NOMO-1 treated with dmso at 0.1 percent for 144 hours (cell line): Measurements from ENCODE around the gene C21orf58.
"Not testable (repeated sequence)": the region's sequence is repeated elsewhere in the genome, so short reads cannot be mapped to it uniquely, and the experiment has no call there.

Experiments used
- DNase-seq: peaks from one replicate; lab custom pipeline; 2025; ENCODE audit not compliant: unreplicated experiment; lab: John Stamatoyannopoulos, UW

The C21orf58 gene

DNA sequence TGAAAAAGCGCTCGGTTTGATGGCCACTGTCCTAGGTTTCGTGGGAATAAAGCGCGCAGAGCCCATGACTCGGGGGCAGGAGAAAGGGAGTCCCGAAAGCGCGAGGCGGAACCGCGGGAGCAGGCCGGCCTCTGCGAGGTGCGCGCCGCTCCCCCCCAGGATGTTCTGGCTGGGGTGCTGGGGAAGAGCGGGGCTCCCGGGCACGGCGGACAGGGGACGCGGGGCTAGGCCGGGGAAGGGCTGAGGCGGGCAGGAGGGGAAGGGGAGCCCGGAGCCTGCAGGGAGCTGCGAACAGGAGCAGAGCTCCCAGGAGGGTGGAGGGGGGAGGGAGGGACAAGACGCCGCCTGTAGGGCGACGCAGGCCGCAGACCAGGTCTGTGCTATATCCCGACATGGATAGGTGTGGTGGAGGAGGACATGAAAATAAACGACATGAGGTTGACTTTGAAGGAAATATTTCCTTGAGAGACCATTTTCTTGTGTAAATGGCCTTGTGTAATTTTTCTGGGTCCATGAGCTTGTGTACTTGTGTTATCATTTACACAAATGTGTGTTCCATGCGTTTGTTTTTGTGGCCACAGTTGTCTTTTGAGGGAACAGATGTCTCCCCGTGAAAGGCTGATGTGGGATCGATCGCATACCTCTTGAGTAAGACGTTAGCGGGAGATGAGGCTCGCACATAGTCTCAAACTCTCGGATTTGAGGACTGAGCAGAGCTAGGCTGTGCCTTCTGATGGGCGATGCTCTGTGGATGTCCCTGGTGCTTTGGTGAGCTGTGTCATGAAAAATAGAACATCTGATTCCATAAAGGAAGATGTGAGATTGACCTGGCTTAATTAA is 1.6 kb upstream of the C21orf58 start:
- DNase-seq, result no peak

DNA sequence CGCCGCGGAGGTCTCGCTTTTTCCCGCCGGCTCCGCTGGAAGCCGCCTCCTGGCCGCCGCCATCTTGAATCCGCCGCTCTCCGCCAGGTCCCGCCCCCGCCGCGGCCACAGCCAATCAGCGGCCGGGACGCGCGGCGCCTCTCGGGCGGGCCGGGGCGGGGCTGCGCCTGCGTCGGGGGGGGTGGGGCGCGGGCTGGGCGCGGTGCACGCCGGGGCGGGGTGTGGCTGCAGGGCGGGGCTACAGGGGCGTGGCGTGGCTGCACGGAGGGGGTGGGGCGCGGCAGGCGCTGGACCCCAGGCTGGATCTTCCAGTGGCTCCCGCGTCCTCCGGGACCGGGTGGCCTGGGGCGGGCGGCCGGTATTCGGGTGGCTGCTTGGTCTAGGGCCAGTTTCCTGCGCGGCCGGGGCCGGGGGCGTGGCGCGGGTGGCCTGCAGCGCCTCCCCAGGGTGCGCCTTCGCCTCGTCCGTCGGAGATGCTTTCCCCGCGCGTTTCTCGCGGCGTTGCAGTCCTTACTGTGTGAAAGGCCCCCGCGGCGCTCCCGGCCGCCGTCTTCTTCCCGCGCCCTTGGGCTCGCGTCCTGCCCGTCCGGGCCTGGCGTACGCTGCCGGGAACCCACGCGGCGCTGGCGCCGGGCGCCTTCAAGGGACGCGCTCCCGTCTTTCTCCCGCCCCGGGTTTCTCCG is 861 bp upstream of the C21orf58 start:
- peak; percentile 64 for DNase-seq

DNA sequence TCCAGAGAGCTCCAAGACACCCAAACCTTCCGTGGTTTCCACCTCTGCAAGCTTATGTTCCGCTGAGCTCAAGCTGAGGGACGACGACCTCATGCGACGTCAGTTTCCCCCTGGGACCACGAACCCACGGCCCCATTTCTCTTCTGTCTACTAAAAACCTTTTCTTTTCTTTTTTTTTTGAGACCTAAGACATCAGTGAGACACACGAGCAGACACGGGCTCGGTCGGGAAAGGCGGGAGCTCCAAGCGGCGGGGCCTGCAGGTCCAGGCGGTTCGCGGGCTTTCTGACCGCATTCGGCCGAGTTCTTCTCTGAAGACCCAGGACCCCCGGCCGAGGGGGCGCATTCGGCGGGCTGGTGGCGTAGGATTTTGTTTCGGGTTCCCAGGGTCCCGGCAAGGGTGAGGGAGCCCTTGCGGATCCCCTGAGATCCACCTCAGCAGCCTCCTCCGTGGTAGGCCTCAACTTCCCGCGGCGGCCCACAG is 402 bp downstream of the C21orf58 start:
- DNase-seq, result no peak

DNA sequence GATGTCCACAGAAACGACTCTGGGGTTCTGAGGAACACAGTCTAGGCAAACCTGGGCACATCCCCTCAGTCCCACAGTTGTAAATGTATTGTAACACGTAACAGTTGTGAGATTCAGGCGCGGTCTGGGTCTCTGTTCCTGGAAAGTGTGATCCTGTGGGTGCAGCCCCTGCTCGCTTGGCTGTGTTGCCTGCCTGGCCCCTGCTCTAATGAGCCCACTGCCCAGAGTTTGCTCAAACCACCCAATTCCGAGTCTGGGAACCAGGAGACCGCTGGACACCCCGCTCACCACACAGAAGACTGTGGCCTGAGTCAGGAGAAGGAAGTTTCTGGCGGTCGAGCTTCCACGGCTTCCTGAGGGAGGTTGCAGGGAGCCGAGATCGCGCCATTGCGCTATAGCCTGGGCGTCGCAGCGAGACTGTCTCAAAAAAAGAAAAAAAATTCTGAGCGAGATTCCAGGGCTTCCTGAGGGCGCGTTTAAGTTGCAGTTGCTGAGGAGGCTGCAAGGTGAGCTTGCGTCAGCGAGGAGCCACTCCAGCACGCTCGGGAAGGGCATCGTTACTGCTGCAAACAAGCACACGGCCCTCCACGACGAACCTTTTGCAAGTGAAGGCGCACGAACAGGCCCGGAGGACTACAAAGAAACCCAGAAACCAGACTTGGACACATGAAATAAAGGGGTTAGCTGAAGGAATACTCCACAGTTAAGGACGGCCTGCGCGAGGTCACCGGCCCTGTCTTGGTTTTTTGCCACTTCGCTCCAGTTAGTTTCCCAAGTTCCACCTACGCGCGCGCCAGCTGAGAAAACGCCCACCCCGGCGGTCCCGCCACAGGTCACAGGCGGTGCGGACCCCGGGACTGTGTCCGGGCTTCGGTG is 1.1 kb downstream of the C21orf58 start:
- no peak for DNase-seq

DNA sequence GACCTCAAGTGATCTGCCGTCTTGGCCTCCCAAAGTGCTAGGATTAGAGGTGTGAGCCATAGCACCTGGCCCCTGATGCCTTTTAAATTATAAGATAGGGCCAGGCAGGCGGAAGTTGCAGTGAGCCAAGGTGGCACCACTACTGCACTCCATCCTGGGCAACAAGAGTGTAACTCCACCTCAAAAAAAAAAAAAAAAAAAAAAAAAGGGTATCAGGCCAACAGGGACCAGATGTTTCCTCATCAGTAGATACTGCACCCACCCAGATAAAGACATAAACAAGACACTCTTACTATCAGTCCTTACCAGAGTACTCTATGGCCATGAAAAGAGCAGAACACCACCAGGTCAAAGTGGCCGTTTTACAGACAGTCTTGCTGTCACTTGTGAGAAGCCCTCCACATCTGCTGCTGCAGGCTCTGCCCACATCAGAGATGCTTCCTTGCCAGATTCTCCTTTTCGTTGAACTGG is 3.3 kb downstream of the C21orf58 start:
- DNase-seq, result no peak

DNA sequence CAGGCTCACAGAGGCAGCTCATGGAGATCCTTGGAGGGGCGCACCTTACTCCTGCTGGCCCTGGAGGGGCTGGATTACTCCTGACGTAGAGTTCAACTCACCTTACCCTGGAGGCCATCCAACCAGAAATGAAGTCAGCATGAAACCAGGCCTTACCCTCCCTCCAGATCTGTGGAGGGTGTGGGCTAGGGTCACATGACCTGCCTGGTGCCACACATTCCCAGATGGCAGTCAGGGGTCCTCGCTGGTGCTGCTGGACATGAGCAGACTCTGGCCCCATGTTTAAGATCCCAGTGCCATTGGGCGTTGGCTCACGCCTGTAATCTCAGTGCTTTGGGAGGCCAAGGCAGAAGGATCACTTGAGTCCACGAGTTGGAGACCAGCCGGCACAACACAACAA is 4.5 kb downstream of the C21orf58 start:
- no peak for DNase-seq

DNA sequence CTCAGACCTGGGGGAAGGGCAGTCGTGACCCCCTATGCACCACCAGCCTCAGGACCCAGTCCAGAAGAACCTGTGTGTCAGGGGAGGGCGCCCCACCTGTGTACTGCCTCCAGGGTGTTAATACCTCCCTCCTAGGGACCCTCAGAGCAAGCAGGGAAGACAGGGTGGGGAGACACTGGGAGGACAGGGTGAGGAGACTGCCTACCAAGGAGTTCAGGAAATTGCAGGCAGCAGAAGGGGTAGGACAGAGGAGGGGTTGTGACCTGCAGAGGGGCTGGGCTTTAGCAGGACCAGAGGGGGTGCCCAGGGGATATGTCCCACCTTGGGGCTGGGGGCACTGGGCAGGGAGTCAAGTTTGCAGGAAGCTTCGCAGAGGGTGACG is 5.2 kb downstream of the C21orf58 start:
- DNase-seq, result no peak

DNA sequence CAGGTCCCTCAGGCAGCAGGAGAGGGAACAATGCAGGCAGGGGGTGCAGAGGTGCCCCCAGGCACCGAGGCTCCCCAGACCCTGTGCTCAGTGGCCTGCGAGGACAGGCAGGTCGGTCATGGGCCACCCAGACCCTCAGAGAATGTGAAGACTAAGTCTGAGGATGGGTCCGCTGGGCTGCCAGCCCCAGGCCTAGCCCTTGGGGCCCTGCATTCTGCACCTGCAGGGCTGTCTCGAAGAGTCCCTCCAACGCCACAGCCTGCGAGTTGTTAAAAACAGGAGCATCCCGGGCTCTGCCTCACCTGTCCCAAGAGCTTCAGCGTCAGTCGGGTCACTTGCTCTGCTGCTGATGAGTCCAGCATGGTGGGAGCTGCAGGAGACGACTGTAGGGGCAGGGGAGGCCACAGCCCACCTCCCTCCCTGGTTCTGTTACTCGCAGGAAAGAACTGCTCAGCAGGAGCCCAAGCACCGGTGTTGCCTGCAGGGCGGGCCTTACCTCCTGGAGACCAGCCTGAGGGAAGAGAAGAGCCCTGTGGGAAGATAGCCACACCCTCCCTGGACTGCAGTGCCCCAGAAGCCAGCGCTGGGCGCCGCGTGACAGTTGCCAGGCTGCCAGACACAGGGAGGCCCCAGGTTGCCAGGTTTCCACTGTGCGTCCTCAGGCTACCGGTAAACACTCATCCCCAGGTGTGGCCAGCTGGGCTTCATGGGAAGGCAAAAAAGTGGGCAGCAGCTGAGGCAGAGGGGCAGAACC is 5.8 kb downstream of the C21orf58 start:
- DNase-seq, result no peak

DNA sequence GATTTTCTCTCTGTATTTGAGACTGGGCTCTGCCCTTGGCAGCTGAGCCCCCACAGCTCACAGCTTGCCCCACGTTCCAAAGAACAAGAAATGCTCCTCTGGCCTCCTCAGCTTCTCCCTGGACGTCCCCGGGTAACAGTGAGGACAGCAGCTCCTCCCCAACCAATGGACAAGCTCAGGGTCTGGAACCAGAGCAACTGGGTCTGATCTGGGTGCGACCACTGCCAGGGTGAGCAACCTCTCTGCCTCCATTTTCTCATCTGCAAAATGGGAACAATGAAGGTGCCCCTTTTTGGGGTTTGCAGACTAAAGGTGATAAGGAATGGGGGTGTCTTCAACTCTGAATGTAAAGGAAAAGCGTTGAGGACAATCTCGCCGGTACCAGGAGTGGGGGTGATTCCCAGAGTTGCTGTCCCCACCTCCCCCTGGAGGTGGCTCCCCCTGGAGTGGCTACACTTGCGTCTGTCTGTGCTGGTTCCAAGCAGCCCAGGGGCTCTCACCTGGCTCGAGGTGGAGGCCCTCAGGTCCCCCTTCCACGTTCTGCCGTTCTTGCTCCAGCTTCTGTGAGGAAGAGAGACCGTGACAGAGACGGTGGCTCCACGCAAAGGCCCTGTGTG is 6.9 kb downstream of the C21orf58 start:
- no peak for DNase-seq

DNA sequence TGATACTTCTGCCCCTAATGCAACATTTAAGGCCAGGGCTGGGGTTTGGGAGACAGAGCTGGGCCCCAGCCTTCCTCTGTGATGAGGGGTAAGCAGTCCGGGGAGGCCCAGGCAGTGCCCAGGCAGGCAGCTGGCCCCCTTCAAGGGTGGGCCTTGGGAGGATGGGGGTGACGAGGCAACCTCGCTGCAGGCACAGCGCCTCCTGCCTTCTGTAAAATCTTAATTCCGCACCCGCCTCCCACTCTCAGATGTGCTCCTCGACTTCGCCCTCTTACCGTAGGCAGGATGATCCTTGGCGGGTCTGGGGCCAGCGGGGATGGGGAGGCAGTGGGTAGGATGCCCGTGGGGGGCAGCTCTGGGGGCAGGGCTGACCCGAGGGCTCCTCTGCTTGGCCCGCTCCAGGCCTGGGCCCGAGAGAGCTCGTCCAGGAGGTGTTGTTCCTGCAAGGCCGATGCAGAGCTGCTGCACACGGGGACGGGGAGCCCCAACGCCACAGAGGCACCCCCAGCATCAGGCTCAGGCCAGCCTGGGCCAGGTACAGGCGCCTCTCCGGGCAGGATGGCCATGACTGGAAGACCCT is 9.1 kb downstream of the C21orf58 start:
- no peak for DNase-seq

DNA sequence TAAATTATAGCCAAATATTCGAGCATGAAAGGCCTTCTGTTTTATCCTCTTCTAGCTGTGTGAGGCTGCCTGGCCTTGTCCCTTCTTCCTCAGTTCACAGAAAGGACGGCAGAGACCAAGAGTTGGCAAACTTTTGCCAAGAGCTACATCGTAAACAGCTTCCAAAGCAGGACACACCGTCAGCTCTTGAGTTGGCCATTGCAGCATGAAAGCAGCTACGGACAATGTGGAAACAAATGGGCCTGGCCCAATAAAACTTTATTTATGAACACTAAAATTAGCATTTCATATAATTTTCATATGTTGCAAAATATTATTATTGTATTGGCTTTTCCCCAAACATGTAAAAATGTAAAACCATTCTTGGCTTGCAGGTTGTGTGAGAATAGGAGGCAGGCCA is 10.7 kb downstream of the C21orf58 start:
- DNase-seq, result no peak

DNA sequence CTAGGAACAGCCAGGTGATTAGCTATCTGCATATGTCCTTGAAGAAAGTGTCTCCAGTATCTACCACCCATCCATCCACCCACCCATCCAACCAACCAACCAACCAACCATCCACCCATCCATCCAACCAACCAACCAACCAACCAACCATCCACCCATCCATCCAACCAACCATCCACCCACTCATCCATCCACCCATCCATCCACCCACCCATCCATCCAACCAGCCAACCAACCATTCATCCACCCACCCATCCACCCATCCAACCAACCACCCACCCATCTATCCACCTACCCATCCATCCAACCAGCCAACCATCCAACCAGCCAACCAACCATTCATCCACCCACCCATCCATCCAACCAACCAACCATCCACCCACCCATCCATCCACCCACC is 12.1 kb downstream of the C21orf58 start:
- no peak for DNase-seq

DNA sequence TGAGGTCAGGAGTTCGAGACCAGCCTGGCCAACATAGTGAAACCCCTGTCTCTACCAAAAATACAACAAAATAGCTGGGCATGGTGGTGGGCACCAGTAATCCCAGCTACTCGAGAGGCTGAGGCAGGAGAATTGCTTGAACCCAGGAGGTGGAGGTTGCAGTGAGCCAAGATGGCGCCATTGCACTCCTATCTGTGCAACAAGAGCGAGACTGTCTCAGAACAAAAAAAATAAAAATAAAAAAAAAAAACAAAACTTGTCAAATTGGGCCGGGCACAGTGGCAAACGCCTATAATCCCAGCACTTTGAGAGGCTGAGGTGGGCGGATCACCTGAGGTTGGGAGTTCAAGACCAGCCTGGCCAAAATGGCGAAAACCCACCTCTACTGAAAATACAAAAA is 13.4 kb downstream of the C21orf58 start:
- DNase-seq, result not testable (repeated sequence)

DNA sequence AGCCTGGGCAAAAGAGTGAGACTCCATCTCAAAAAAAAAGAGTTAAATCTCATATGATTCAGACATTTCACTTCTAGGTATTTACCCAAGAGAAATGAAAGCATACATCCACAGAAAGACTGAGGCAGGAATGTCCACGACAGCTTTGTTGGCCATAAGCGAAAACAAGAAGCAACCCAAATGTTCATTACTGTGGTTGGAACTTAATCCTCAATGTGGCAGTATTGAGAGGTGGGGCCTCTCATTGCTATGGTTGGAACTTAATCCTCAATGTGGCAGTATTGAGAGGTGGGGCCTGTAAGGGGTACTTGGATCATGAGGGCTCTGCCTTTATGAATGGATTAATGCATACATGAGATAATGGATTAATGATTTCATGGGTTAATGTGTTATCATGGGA is 15.2 kb downstream of the C21orf58 start:
- no peak for DNase-seq

DNA sequence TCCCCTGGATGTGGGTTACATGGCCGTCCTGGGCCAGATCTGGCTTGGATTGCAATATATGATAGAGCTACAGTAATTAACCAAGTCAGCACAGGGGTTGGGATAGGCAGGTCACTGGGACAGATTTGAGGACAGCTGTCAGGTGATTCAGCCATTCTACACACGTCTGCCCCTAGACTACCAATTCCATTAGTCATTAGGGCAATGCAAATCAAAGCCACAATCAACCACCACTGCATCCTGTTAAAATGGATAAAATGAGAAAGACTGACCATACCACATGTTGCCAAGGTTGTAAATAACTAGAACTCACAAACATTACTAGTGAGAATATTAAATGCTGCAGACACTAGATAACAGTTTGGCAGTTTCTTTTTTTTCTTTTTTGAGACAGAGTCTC is 16.0 kb downstream of the C21orf58 start:
- no peak for DNase-seq

DNA sequence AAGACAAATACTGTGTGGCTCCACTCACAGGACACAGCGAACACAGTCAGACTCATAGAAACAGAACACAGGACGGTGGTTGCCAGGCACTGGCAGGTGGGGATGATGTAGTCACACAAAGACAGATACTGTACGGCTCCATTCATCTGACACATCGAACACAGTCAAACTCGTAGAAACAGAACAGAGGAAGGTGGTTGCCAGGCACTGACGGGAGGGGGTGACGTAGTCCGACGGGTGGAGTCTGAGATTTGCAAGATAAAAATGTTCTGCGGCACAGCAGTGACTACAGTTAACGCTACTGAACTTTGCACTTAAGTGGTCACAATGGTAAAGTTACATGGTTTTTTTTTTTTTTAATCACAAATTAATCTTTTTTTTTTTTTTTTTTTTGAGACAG is 18.7 kb downstream of the C21orf58 start:
- no peak for DNase-seq

DNA sequence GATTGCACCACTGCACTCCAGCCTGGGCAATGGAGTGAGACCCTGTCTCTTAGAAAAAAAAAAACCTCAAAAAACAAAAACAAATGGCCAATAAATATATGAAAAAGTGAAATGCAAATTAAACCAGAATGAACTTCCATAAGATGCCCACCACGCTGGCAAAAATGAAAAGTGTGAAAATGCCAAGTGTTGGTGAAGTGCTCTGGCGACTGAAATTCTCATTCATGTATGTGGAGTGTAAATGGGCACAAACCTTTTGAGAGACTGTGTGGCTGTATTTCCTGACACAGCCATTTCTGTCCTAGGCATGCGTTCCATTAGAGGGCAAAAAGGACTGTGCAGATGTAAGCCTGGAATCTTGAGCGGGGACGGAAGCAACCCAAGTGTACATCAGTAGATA is 19.2 kb downstream of the C21orf58 start:
- no peak for DNase-seq

DNA sequence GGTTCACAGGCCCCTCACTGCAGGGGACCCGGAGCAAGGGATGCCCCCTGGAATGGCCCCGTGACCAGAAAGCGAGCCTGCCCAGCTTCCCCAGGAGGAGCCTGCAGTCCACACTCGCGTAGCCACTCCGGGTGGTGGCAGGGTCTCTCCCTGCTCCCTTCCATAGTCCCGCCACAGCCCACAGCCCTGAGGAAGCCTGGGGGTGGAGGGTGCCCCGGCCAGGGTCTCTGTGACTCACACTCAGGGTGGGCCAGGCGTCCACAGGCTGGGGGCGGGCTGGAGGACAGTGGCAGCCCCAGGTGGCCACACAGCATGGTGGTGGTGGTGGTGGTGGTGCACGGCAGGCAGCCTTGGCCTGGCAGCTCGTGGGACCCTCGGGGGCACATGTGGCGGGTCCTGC is 21.9 kb downstream of the C21orf58 start:
- DNase-seq, result no peak

DNA sequence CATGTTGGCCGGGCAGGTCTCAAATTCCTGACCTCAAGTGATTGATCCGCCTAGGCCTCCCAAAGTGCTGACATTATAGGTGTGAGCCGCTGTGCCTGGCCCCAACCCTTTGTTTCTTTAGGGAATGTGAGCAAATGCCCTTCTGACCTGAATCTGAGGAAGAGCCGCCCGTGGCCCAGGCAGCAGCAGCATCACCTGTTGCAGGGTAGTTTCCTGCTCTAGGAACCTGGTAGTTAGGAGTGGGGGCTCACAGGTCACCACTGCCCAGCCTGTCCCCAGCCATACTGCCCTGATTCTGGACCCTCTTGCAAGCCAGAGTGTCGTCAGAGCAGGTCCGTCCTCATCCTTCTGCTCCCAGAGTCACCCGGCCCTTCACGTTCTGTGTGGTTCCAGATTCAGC is 24.5 kb downstream of the C21orf58 start:
- no peak for DNase-seq
